GM19324 (cell line): ENCODE measurements around the gene CAPN10.

Experiments
- ATAC-seq: cut with Tn5 transposase; IDR thresholded peaks from one replicate; pipeline ENCODE4 v1.9.1; 2021; ENCODE audit warnings: mild to moderate bottlenecking, moderate library complexity; ENCODE audit not compliant: unreplicated experiment, low FRiP score

CAPN10 gene

DNA sequence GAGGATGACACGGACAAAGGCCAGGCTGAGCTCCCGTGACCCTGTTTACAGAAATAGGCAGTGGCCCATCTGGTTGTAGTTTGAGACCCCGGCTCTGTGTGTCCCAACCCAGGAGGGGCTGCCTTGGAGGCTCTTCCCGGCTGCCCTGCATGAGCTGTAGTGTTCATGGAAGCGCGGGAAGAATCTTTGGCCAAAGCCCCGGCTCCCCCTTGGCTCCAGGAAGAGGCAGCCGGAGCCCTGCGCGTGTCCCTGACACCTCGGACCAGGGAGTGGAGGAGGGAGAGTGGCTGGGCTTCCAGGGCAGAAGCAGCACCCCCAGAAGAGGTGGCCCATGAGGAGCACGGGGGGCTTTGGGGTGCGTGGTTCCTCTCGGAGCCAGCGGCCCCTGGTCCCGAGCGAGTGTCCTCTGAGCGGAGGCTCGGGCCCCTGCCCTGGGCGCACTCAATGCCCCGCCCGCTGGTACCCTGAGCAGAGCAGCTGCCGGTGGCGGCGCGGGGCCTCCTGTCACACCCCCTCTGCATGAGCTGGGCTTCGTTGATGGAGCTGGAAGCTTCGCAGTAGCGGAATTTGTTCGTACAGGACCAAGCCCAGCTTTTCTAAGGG lies 60.5 kb downstream of the CAPN10 start:
- no peak for ATAC-seq

DNA sequence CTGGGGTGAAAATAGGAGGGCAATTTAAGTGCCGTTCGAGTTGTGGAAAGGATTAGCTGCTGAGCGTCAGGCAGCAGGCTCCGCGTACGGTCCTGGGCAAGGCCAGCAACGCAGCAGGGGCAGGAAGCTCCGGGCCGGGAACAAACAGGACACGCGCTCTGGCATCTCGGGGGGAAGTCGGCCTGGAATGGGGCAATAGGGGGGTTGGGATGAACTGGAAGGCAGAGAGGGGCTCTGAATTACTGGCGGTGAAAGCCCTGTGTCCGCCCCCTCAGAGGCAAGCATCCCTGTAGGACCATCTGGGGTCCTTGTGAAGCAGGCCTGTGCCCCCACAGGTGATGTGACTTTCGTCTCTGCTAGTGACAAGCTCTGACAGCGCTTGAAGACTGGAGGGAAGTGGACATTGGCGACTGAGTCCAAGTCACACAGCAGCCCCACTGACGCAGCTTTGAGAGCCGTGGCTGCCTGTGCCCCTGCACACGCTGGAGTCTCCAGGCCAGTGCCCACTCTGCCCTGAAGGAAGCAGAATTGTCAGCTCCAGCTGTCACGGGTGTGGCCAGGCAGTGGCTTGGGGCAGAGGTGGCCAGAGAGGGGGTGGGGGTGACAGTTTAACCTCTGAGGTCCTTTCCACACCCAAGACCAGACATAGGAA lies 61.1 kb downstream of the CAPN10 start:
- ATAC-seq: no peak

DNA sequence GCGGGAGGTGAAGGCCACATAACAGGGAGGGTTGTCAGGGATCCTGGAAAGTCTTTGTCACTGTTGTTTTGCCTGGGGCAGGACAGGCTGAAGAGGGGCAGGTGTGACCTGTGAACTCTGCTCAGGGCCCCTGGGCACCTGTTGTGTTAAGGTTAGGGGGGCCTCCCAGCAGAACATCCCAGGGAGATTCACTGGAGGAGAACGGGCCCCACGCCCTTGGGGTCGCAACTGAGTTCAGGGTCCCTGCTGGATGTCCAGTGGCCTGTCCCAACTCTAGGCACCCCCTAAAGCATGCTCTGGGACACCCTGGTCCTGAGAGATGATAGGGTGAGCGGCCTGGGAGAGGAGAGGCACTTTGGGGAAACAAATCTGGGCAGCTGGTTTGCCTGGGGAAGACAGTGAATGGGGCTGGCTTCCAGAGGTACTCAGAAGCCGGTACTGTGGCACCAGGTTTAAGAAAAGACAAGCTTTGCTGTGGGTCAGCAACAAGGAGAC lies 61.7 kb downstream of the CAPN10 start:
- ATAC-seq: no peak
